Stimulated activated CD4-positive, alpha-beta T cell treated with anti-CD3 and anti-CD28 coated beads, Interleukin-2, amount 100 ng/mL, for 4 hours (primary cell): ENCODE data around the gene KLK4.

Experiments
- DNase-seq: peaks from one replicate; pipeline ENCODE4 v3.0.0-alpha.2; 2020; ENCODE audit warnings: low read depth

Gene KLK4

DNA sequence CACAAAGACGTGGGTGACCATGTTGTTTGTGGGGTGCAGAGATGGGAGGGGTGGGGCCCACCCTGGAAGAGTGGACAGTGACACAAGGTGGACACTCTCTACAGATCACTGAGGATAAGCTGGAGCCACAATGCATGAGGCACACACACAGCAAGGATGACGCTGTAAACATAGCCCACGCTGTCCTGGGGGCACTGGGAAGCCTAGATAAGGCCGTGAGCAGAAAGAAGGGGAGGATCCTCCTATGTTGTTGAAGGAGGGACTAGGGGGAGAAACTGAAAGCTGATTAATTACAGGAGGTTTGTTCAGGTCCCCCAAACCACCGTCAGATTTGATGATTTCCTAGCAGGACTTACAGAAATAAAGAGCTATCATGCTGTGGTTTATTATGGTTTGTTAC is 32.3 kb downstream of the KLK4 start:
- DNase-seq: no peak

- no peak for DNase-seq
Measured at GRCh38 chr19:50877338-50877737, 33.9 kb downstream of the KLK4 start.

DNA sequence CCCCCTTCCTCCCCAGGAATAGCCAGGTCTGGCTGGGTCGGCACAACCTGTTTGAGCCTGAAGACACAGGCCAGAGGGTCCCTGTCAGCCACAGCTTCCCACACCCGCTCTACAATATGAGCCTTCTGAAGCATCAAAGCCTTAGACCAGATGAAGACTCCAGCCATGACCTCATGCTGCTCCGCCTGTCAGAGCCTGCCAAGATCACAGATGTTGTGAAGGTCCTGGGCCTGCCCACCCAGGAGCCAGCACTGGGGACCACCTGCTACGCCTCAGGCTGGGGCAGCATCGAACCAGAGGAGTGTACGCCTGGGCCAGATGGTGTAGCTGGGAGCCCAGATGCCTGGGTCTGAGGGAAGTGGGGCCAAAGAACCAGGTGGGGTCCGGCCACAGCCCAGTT is 34.7 kb downstream of the KLK4 start:
- DNase-seq: no peak

- DNase-seq: no peak
Measured at GRCh38 chr19:50875795-50876422, 35.3 kb downstream of the KLK4 start.

DNA sequence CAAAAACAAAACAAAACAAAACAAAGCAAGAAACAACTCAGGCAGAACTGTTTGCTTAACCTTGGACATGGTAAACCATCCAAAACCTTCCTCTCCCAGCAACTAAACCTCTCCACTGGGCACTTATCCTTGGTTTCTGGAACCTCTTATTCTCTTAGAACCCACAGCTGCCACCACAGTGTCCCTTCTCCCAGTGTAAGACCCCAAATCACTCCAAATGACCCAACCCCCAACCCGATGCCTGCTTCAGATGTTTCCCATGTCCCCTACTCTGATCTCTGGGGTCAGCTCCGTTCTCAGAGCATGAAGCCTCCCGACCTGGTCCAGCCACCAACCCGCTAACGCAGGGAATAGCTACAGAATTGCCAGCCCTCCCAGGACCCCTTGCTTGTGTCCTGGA is 37.0 kb downstream of the KLK4 start:
- DNase-seq: no peak

GRCh38 chr19:50873056-50873455 is 38.1 kb downstream of the KLK4 start, which contains the start of gene KLK2:
Gene KLK2 (plus strand): TSS chr19:50873439. CDS start chr19:50873474, 35 bp downstream.
- DNase-seq: no peak

DNA sequence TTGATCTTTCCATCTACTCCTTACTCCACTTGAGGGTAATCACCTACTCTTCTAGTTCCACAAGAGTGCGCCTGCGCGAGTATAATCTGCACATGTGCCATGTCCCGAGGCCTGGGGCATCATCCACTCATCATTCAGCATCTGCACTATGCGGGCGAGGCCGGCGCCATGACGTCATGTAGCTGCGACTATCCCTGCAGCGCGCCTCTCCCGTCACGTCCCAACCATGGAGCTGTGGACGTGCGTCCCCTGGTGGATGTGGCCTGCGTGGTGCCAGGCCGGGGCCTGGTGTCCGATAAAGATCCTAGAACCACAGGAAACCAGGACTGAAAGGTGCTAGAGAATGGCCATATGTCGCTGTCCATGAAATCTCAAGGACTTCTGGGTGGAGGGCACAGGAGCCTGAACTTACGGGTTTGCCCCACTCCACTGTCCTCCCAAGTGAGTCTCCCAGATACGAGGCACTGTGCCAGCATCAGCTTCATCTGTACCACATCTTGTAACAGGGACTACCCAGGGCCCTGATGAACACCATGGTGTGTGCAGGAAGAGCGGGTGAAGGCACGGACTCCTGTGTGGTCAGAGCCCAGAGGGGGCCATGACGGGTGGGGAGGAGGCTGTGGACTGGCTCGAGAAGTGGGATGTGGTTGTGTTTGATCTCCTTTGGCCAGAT is 40.6 kb downstream of the KLK4 start:
- DNase-seq: no peak

GRCh38 chr19:50869479-50869878 is 41.7 kb downstream of the KLK4 start:
- DNase-seq: no peak

- DNase-seq: no peak
Measured at GRCh38 chr19:50861496-50862286, 49.5 kb downstream of the KLK4 start.

DNA sequence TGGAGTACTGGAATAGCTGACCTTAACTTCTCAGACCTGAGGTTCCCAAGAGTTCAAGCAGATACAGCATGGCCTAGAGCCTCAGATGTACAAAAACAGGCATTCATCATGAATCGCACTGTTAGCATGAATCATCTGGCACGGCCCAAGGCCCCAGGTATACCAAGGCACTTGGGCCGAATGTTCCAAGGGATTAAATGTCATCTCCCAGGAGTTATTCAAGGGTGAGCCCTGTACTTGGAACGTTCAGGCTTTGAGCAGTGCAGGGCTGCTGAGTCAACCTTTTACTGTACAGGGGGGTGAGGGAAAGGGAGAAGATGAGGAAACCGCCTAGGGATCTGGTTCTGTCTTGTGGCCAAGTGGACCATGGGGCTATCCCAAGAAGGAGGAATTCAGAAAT is 50.2 kb downstream of the KLK4 start:
- no peak for DNase-seq

GRCh38 chr19:50859849-50860248 is 51.3 kb downstream of the KLK4 start:
- no peak for DNase-seq

DNA sequence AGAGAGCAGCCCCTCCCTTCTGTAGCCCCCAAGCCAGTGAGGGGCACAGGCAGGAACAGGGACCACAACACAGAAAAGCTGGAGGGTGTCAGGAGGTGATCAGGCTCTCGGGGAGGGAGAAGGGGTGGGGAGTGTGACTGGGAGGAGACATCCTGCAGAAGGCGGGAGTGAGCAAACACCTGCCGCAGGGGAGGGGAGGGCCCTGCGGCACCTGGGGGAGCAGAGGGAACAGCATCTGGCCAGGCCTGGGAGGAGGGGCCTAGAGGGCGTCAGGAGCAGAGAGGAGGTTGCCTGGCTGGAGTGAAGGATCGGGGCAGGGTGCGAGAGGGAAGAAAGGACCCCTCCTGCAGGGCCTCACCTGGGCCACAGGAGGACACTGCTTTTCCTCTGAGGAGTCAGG is 52.3 kb downstream of the KLK4 start:
- no peak for DNase-seq

GRCh38 chr19:50857366-50857765 is 53.8 kb downstream of the KLK4 start:
- no peak for DNase-seq
